ENCODE data around the gene PRTN3.

Gene PRTN3

GRCh38 chr19:810883-811489 lies 29.8 kb upstream of the PRTN3 start:
- no peak for TF ChIP-seq SIN3A (IDR thresholded peaks at IDR 0.05; ENCODE audit: borderline replicate concordance, insufficient read depth, low read length)
- no peak for TF ChIP-seq REST (IDR thresholded peaks at IDR 0.05; ENCODE audit: insufficient read depth in 1 of 2, low read depth in 2 of 2, low read length in 2 of 2)
- no peak for TF ChIP-seq TAF1 (IDR thresholded peaks at IDR 0.05; ENCODE audit: borderline replicate concordance, insufficient read depth, low read length)
- no peak for TF ChIP-seq FOXP2 (optimal IDR thresholded peaks at IDR 0.05; ENCODE audit: borderline replicate concordance, extremely low read depth, extremely low read length, insufficient read depth)
- TF ChIP-seq POLR2AphosphoS5 (IDR thresholded peaks at IDR 0.05; ENCODE audit: low read depth, low read length), result no peak

- no peak for TF ChIP-seq REST (IDR thresholded peaks at IDR 0.05; ENCODE audit: insufficient read depth in 1 of 2, low read depth in 2 of 2, low read length in 2 of 2)
- TF ChIP-seq TAF1 (IDR thresholded peaks at IDR 0.05; ENCODE audit: borderline replicate concordance, insufficient read depth, low read length), result no peak
- TF ChIP-seq POLR2AphosphoS5 (IDR thresholded peaks at IDR 0.05; ENCODE audit: low read depth, low read length), result no peak
- no peak for TF ChIP-seq SIN3A (IDR thresholded peaks at IDR 0.05; ENCODE audit: borderline replicate concordance, insufficient read depth, low read length)
- TF ChIP-seq FOXP2 (optimal IDR thresholded peaks at IDR 0.05; ENCODE audit: borderline replicate concordance, extremely low read depth, extremely low read length, insufficient read depth), result no peak
Measured at GRCh38 chr19:811506-812048, 29.2 kb upstream of the PRTN3 start.

- TF ChIP-seq SIN3A (IDR thresholded peaks at IDR 0.05; ENCODE audit: borderline replicate concordance, insufficient read depth, low read length), result no peak
- TF ChIP-seq FOXP2 (optimal IDR thresholded peaks at IDR 0.05; ENCODE audit: borderline replicate concordance, extremely low read depth, extremely low read length, insufficient read depth), result no peak
- TF ChIP-seq REST (IDR thresholded peaks at IDR 0.05; ENCODE audit: insufficient read depth in 1 of 2, low read depth in 2 of 2, low read length in 2 of 2), result no peak
- no peak for TF ChIP-seq TAF1 (IDR thresholded peaks at IDR 0.05; ENCODE audit: borderline replicate concordance, insufficient read depth, low read length)
- peak; percentile 15; the same call in 1 of the 2 replicates for TF ChIP-seq POLR2AphosphoS5 (IDR thresholded peaks at IDR 0.05; ENCODE audit: low read depth, low read length)
Measured at GRCh38 chr19:812049-812746, 28.6 kb upstream of the PRTN3 start.

GRCh38 chr19:812747-813218 lies 28.0 kb upstream of the PRTN3 start:
- no peak for TF ChIP-seq FOXP2 (optimal IDR thresholded peaks at IDR 0.05; ENCODE audit: borderline replicate concordance, extremely low read depth, extremely low read length, insufficient read depth)
- TF ChIP-seq POLR2AphosphoS5 (IDR thresholded peaks at IDR 0.05; ENCODE audit: low read depth, low read length), result no peak; the same call in 1 of the 2 replicates
- TF ChIP-seq TAF1 (IDR thresholded peaks at IDR 0.05; ENCODE audit: borderline replicate concordance, insufficient read depth, low read length), result no peak
- no peak for TF ChIP-seq SIN3A (IDR thresholded peaks at IDR 0.05; ENCODE audit: borderline replicate concordance, insufficient read depth, low read length)
- no peak for TF ChIP-seq REST (IDR thresholded peaks at IDR 0.05; ENCODE audit: insufficient read depth in 1 of 2, low read depth in 2 of 2, low read length in 2 of 2)
